ENCODE measurements around the gene ACTRT2. TPM values are rescaled to one million over a fixed set of nuclear protein-coding genes. Genes with fewer than 3 reads are reported as not detected.

The ACTRT2 gene
- total and polyA plus RNA-seq, 3 donors from 2014 or later = 64.2 to 183 (median 143) TPM

DNA sequence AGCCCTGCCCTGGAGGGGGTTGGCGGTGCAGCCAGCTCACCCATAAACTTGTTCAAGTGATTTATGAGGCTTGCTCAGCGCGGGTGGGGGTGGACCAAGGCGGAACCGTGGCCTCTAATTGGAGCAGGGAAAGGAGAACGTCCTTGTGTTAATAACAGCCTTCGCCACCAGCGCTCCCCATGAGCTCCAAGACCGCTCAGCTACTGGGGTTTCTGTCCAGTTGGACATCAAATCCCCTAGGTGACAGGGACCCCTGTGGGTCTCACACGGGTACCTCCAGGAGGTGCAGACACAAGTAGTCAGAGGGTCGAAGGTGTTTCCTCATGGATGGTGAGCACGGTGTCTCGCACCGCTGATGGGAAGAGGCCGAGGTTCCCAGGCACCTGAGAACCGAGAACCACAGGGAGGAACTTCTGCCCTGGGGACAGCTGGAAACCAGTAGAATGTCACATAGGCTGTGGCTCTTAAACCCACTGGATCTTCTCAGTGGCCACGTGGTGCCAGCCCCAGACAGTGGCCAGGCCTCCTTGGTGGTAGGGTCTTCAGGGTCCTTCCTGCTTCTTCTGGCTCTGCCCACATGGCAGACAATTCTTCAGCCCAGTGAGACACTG lies 3.7 kb upstream of the ACTRT2 start:
- no peak for DNase-seq
- H3K27ac ChIP-seq = no peak overlapping the region
- peaks cover 5% of the 10 kb centered on the region for H3K4me1 ChIP-seq
- H3K9me3 ChIP-seq = no peaks in the 10 kb centered on the region
- H3K27me3 ChIP-seq = no peaks in the 10 kb centered on the region
- no peak overlapping the region for H3K4me3 ChIP-seq
- 55 to 83% methylated on average over 13 to 17 of the region's 17 CpGs for WGBS, 2 donors
- no peaks in the 10 kb centered on the region for H3K36me3 ChIP-seq (ENCODE audit: low read depth, missing control alignments)
- intact Hi-C loops (cut with DNase I; ENCODE audit: low total_unique reads) = no loop called here
- TF ChIP-seq, protein P1, sequence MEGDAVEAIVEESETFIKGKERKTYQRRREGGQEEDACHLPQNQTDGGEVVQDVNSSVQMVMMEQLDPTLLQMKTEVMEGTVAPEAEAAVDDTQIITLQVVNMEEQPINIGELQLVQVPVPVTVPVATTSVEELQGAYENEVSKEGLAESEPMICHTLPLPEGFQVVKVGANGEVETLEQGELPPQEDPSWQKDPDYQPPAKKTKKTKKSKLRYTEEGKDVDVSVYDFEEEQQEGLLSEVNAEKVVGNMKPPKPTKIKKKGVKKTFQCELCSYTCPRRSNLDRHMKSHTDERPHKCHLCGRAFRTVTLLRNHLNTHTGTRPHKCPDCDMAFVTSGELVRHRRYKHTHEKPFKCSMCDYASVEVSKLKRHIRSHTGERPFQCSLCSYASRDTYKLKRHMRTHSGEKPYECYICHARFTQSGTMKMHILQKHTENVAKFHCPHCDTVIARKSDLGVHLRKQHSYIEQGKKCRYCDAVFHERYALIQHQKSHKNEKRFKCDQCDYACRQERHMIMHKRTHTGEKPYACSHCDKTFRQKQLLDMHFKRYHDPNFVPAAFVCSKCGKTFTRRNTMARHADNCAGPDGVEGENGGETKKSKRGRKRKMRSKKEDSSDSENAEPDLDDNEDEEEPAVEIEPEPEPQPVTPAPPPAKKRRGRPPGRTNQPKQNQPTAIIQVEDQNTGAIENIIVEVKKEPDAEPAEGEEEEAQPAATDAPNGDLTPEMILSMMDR (IDR thresholded peaks at IDR 0.05) = no peak
- no peak for TF ChIP-seq POLR2A (IDR thresholded peaks at IDR 0.05)

DNA sequence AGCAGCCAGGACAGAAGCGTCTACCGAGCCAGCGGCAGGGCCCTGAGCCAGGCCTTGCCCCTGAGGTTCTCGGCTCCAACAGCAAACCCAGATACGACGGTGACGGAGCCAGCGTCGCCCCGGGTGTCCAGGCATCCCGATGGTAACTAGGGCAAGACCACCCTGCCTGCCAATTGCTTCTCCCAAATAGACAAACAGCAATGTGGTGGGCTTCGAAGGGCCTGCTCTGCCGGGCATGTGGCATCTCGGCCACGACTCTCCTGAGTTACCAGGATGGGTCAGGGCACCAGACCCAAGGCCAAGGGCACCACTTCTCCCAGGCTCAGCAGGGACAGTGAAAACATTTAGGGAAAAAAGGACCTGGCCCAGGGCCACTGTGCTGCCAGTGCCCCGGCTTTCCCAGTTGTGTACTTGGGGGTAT lies 3.2 kb upstream of the ACTRT2 start:
- no peaks in the 10 kb centered on the region for H3K27me3 ChIP-seq
- H3K4me3 ChIP-seq = no peak overlapping the region
- intact Hi-C loops (cut with DNase I; ENCODE audit: low total_unique reads) = no loop called here
- no peak for DNase-seq
- no peak overlapping the region for H3K27ac ChIP-seq
- 93 to 97% methylated on average over 14 to 16 of the region's 16 CpGs for WGBS, 2 donors
- TF ChIP-seq POLR2A (IDR thresholded peaks at IDR 0.05) = no peak
- TF ChIP-seq, protein P1 (IDR thresholded peaks at IDR 0.05) = no peak
- H3K4me1 ChIP-seq = no peaks in the 10 kb centered on the region
- H3K9me3 ChIP-seq = no peaks in the 10 kb centered on the region
- H3K36me3 ChIP-seq (ENCODE audit: low read depth, missing control alignments) = no peaks in the 10 kb centered on the region

DNA sequence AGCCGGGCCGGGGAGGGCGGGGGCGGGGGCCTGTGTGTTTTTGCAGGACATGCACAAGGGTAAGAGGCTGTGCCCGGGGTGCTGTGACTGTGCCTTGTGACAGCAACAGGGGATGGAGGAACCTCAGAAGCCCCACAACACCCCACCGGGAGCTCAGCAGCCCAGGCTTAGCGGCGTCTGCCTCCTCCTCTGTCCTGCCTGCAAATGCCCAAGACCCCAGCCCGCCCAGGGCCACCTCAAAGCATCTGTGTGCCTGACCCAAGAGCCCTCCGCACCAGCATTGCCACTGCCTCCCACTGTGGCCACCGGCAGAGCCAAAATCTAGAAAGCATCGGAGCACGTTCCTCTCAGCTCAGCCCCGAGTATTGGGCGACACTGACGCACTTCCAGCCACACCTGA lies 2.7 kb upstream of the ACTRT2 start:
- no peak overlapping the region for H3K27ac ChIP-seq
- no peak overlapping the region for H3K4me3 ChIP-seq
- no peak for DNase-seq
- no peaks in the 10 kb centered on the region for H3K4me1 ChIP-seq
- H3K9me3 ChIP-seq = no peaks in the 10 kb centered on the region
- H3K27me3 ChIP-seq = no peaks in the 10 kb centered on the region
- H3K36me3 ChIP-seq (ENCODE audit: low read depth, missing control alignments) = no peaks in the 10 kb centered on the region
- intact Hi-C loops (cut with DNase I; ENCODE audit: low total_unique reads) = no loop called here
- WGBS, 2 donors = 89 to 92% methylated on average over 6 to 16 of the region's 16 CpGs
- TF ChIP-seq, protein P1 (IDR thresholded peaks at IDR 0.05) = no peak
- no peak for TF ChIP-seq POLR2A (IDR thresholded peaks at IDR 0.05)

DNA sequence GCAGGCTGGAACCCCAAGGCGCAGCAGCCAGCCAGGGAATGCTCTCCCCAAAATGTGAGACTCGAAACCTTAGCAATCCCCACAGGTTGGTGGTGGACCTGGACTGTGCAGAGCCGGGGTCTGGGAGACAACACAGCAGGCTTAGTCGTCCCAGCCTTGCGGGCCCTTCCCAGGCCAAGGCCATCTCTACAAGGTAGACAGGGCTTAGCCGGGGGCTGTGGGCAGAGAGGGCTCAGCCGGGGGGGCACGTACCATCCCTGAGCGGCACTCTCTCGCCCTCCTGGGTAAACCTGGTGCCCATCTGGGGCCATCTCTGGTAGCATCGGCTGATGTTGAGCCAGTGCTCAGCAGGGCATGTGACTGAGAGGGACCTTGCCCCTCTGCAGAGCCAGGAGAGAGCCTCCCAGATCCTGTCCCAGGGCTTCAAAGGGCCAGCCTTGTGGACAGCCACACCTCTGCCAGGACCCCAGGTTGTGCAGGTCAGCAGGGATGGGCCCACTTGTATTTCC lies 2.2 kb upstream of the ACTRT2 start:
- Histone ChIP-seq H3K27me3 (no peaks in the 10 kb centered on the region), H3K36me3 (ENCODE audit: low read depth, missing control alignments) (no peaks in the 10 kb centered on the region), H3K27ac (no peak overlapping the region), H3K9me3 (no peaks in the 10 kb centered on the region), H3K4me3 (no peak overlapping the region), H3K4me1 (no peaks in the 10 kb centered on the region)
- DNase-seq = no peak
- intact Hi-C loops (cut with DNase I; ENCODE audit: low total_unique reads) = no loop called here
- 86 to 90% methylated on average over 6 to 11 of the region's 11 CpGs for WGBS, 2 donors
- TF ChIP-seq, protein P1 (IDR thresholded peaks at IDR 0.05) = no peak
- no peak for TF ChIP-seq POLR2A (IDR thresholded peaks at IDR 0.05)

DNA sequence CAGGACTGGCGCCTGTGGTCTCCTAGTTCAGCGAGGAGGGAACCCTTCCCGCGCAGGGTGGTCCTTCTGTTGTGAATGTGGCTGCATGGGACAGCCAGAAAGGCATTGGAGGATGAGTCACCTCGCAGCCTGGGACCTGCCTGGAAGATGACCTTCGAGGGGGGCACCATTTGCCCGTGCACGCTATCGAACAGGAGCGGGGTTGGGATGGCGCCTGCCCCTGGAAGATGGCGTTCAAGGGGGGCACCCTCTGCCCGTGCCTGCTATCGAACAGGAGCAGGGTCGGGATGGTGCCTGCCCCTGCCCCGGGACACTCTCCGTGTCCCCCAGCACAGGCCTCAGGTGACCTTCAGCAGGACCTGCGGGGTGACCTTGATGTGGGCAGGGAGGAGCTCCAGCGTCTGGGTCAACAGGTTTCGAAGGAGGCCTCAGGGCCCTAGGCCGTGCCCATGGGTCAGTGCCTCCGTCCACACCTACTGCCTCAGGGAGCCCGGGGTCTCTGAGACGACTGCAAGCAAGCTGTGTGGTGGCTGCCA lies 1.7 kb upstream of the ACTRT2 start:
- TF ChIP-seq, protein P1 (IDR thresholded peaks at IDR 0.05) = no peak
- TF ChIP-seq POLR2A (IDR thresholded peaks at IDR 0.05) = no peak
- peak; percentile 10 for DNase-seq
- Histone ChIP-seq H3K27me3 (no peaks in the 10 kb centered on the region), H3K9me3 (no peaks in the 10 kb centered on the region), H3K27ac (no peak overlapping the region), H3K4me1 (no peaks in the 10 kb centered on the region), H3K36me3 (ENCODE audit: low read depth, missing control alignments) (no peaks in the 10 kb centered on the region), H3K4me3 (no peak overlapping the region)
- 90 to 97% methylated on average over 6 to 24 of the region's 24 CpGs for WGBS, 2 donors
- intact Hi-C loops (cut with DNase I; ENCODE audit: low total_unique reads) = no loop called here
